Measurements from ENCODE around the gene RGS7.

RGS7 gene

GRCh38 chr1:241356519-241357365, at the start of gene RGS7:
Gene RGS7, minus strand, starts transcription at chr1:241357205.
- DNase-seq (ENCODE audit: low read depth): peak; percentile 76

GRCh38 chr1:241406421-241406820, 49.4 kb upstream of the RGS7 start:
- DNase-seq (ENCODE audit: low read depth): no peak

- no peak for DNase-seq (ENCODE audit: low read depth)
Observed at GRCh38 chr1:241401156-241401555, 44.2 kb upstream of the RGS7 start.

- no peak for DNase-seq (ENCODE audit: low read depth)
Observed at GRCh38 chr1:241396747-241397681, 40.0 kb upstream of the RGS7 start.

- no peak for DNase-seq (ENCODE audit: low read depth)
Observed at GRCh38 chr1:241391926-241392710, 35.1 kb upstream of the RGS7 start.

- no peak for DNase-seq (ENCODE audit: low read depth)
Observed at GRCh38 chr1:241390526-241390925, 33.5 kb upstream of the RGS7 start.

- no peak for DNase-seq (ENCODE audit: low read depth)
Observed at GRCh38 chr1:241389400-241389799, 32.4 kb upstream of the RGS7 start.

- no peak for DNase-seq (ENCODE audit: low read depth)
Observed at GRCh38 chr1:241387216-241387615, 30.2 kb upstream of the RGS7 start.

GRCh38 chr1:241376701-241377100, 19.7 kb upstream of the RGS7 start:
- no peak for DNase-seq (ENCODE audit: low read depth)

- DNase-seq (ENCODE audit: low read depth): no peak
Observed at GRCh38 chr1:241375886-241376285, 18.9 kb upstream of the RGS7 start.

- no peak for DNase-seq (ENCODE audit: low read depth)
Observed at GRCh38 chr1:241366196-241366595, 9.2 kb upstream of the RGS7 start.

GRCh38 chr1:241362350-241362749, 5.3 kb upstream of the RGS7 start:
- no peak for DNase-seq (ENCODE audit: low read depth)

GRCh38 chr1:241357366-241358340, 648 bp upstream of the RGS7 start:
- peak; percentile 4 for DNase-seq (ENCODE audit: low read depth)

GRCh38 chr1:241356187-241356518, 852 bp downstream of the RGS7 start:
- no peak for DNase-seq (ENCODE audit: low read depth)

GRCh38 chr1:241355311-241356010, 1.5 kb downstream of the RGS7 start:
- no peak for DNase-seq (ENCODE audit: low read depth)

- DNase-seq (ENCODE audit: low read depth): no peak
Observed at GRCh38 chr1:241352401-241352800, 4.6 kb downstream of the RGS7 start.

- DNase-seq (ENCODE audit: low read depth): no peak
Observed at GRCh38 chr1:241351841-241352240, 5.2 kb downstream of the RGS7 start.

GRCh38 chr1:241343956-241344355, 13.0 kb downstream of the RGS7 start:
- no peak for DNase-seq (ENCODE audit: low read depth)

GRCh38 chr1:241336335-241336734, 20.7 kb downstream of the RGS7 start:
- DNase-seq (ENCODE audit: low read depth): peak; percentile 46

GRCh38 chr1:241332987-241333386, 24.0 kb downstream of the RGS7 start:
- DNase-seq (ENCODE audit: low read depth): no peak
